IMR-90 (cell line): ENCODE measurements around the gene ZSCAN9. TPM values are rescaled to one million over a fixed set of nuclear protein-coding genes. Genes with fewer than 3 reads are reported as not detected.

Source experiments
- ATAC-seq: fragments of 200-7000 bp; cut with Tn5 transposase; 2 replicates; pipeline ENCODE4 v1.9.1; 2020; ENCODE audit warnings: low read depth, mild to moderate bottlenecking, moderate library complexity
- BruUV-seq: library from RNA; stranded (reverse); fragments of 400-500 nt; replicated peaks from 2 replicates; lab custom pipeline; 2021; lab: Mats Ljungman, UMichigan
- CTCF ChIA-PET: fragments of 300-600 bp; formaldehyde crosslinking; extraction: SDS; loops from one replicate; lab custom pipeline; 2021; ENCODE audit warnings: antibody characterized with exemption; lab: Yijun Ruan, JAX
- POLR2A ChIA-PET: fragments of 300-600 bp; sonication (Branson Sonifier 250); formaldehyde crosslinking; loops from one replicate; lab custom pipeline; 2022; ENCODE audit warnings: antibody characterized with exemption; ENCODE audit not compliant: unreplicated experiment; lab: Charles Lee
- DNase-seq: peaks from one replicate; pipeline ENCODE4 v3.0.0; 2013
- H2AFZ ChIP-seq: replicated peaks from 2 replicates; pipeline ENCODE3; 2013; ENCODE audit warnings: low read length, mild to moderate bottlenecking; ENCODE audit not compliant: poor library complexity
- H2AK5ac ChIP-seq: 2 replicates; pipeline ENCODE4 v1.6.1; 2013; ENCODE audit warnings: low read depth, low read length, inconsistent platforms
- H2AK9ac ChIP-seq: replicated peaks from 2 replicates; pipeline ENCODE3; 2013; ENCODE audit warnings: mild to moderate bottlenecking, low read depth, low read length, moderate library complexity; ENCODE audit not compliant: poor library complexity
- H2BK120ac ChIP-seq: 2 replicates; pipeline ENCODE4 v1.6.1; 2013; ENCODE audit warnings: low read depth, low read length, inconsistent platforms
- H2BK15ac ChIP-seq: 3 replicates; pipeline ENCODE4 v1.6.1; 2013; ENCODE audit warnings: low read depth, low read length, inconsistent platforms
- H2BK20ac ChIP-seq: 2 replicates; pipeline ENCODE4 v1.6.1; 2013; ENCODE audit warnings: low read depth, mild to moderate bottlenecking, inconsistent platforms, low read length, moderate library complexity
- H2BK5ac ChIP-seq: 2 replicates; pipeline ENCODE4 v1.6.1; 2013; ENCODE audit warnings: mild to moderate bottlenecking, low read depth, low read length, inconsistent platforms; ENCODE audit not compliant: poor library complexity, severe bottlenecking
- H3K14ac ChIP-seq: replicated peaks from 2 replicates; pipeline ENCODE4 v1.6.1; 2013; ENCODE audit warnings: low read depth, low read length, inconsistent platforms
- H3K18ac ChIP-seq: 2 replicates; pipeline ENCODE4 v1.6.1; 2013; ENCODE audit warnings: low read depth, low read length, control low read depth
- H3K23ac ChIP-seq: 2 replicates; pipeline ENCODE4 v1.6.1; 2013; ENCODE audit warnings: low read depth, low read length, inconsistent platforms
- H3K27ac ChIP-seq: 2 replicates; pipeline ENCODE4 v1.5.1; 2013; ENCODE audit warnings: mild to moderate bottlenecking, control low read depth, low read length; ENCODE audit not compliant: insufficient read depth
- H3K27me3 ChIP-seq: 2 replicates; pipeline ENCODE4 v1.6.1; 2013; ENCODE audit warnings: low read length; ENCODE audit not compliant: control insufficient read depth, insufficient read depth
- H3K36me3 ChIP-seq: 2 replicates; pipeline ENCODE4 v1.6.1; 2013; ENCODE audit warnings: low read length, mixed read lengths; ENCODE audit not compliant: control insufficient read depth, insufficient read depth
- H3K4ac ChIP-seq: 2 replicates; pipeline ENCODE4 v1.6.1; 2013; ENCODE audit warnings: low read depth, low read length, inconsistent platforms
- H3K4me1 ChIP-seq: 2 replicates; pipeline ENCODE4 v1.6.1; 2013; ENCODE audit warnings: low read length, mixed read lengths; ENCODE audit not compliant: control insufficient read depth, insufficient read depth
- H3K4me2 ChIP-seq: 2 replicates; pipeline ENCODE4 v1.6.1; 2013; ENCODE audit warnings: low read depth, mild to moderate bottlenecking, control low read depth, low read length, moderate library complexity
- H3K4me3 ChIP-seq: 2 replicates; pipeline ENCODE4 v1.5.1; 2013; ENCODE audit warnings: low read depth, mild to moderate bottlenecking, control low read depth, low read length, moderate library complexity; ENCODE audit not compliant: insufficient read depth
- H3K56ac ChIP-seq: 2 replicates; pipeline ENCODE4 v1.6.1; 2013; ENCODE audit warnings: low read length, inconsistent platforms; ENCODE audit not compliant: insufficient read depth; ENCODE audit errors: extremely low read depth
- H3K79me1 ChIP-seq, 2 experiments: 2 replicates each; pipeline ENCODE4 v1.6.1; 2013; ENCODE audit warnings: low read length in 2 of 2, inconsistent platforms in 1 of 2, low read depth in 1 of 2
- H3K9ac ChIP-seq: 2 replicates; pipeline ENCODE4 v1.6.1; 2013; ENCODE audit warnings: low read depth, low read length, control low read depth
- H3K9me1 ChIP-seq: 2 replicates; pipeline ENCODE4 v1.6.1; 2013; ENCODE audit warnings: low read length, inconsistent platforms; ENCODE audit not compliant: insufficient read depth
- H3K9me3 ChIP-seq: 2 replicates; pipeline ENCODE4 v1.6.1; 2013; ENCODE audit warnings: low read length; ENCODE audit not compliant: control insufficient read depth, insufficient read depth
- H4K20me1 ChIP-seq: 2 replicates; pipeline ENCODE4 v1.6.1; 2013; ENCODE audit warnings: low read length, inconsistent platforms; ENCODE audit not compliant: insufficient read depth
- H4K5ac ChIP-seq: 2 replicates; pipeline ENCODE4 v1.6.1; 2013; ENCODE audit warnings: mild to moderate bottlenecking, low read depth, low read length, control low read depth
- H4K8ac ChIP-seq, 2 experiments: 2 replicates each; pipeline ENCODE4 v1.6.1; 2013; ENCODE audit warnings: low read depth in 2 of 2, low read length in 2 of 2, control low read depth in 1 of 2, inconsistent platforms in 1 of 2
- H4K91ac ChIP-seq: 2 replicates; pipeline ENCODE4 v1.6.1; 2013; ENCODE audit warnings: low read depth, low read length, inconsistent platforms; ENCODE audit not compliant: insufficient read depth
- CHD1 ChIP-seq: IDR thresholded peaks from 2 replicates; pipeline ENCODE4 v1.6.1; 2012; ENCODE audit warnings: low read depth, low read length, improper control_type of control experiment
- MXI1 ChIP-seq: IDR thresholded peaks from 2 replicates; pipeline ENCODE4 v1.6.1; 2012; ENCODE audit warnings: low read depth, mild to moderate bottlenecking, low read length, moderate library complexity, borderline replicate concordance
- POLR2A ChIP-seq: IDR thresholded peaks from 2 replicates; pipeline ENCODE4 v1.6.1; 2012; ENCODE audit warnings: mild to moderate bottlenecking, low read depth, low read length
- RAD21 ChIP-seq: IDR thresholded peaks from 2 replicates; pipeline ENCODE4 v1.6.1; 2012; ENCODE audit warnings: low read length, improper control_type of control experiment
- RCOR1 ChIP-seq: IDR thresholded peaks from 2 replicates; pipeline ENCODE4 v1.6.1; 2012; ENCODE audit warnings: mild to moderate bottlenecking, low read length, improper control_type of control experiment; ENCODE audit not compliant: insufficient replicate concordance
- WGBS, 2 experiments: methylation state at CpG; one replicate each; pipeline versions ENCODE4 v1.1.5 to v1.1.7; 2013; ENCODE audit warnings: missing lambda C conversion rate in 2 of 2; ENCODE audit not compliant: insufficient read length in 1 of 2; ENCODE audit errors: extremely low coverage in 2 of 2; 5-methylcytosine and 5-hydroxymethylcytosine counted together
- dilution Hi-C: fragments of 300-500 bp; cut with HindIII; formaldehyde crosslinking; loops from one replicate; pipeline ENCODE4 v1.14.3; 2018; ENCODE audit warnings: low sequenced_read_pairs; ENCODE audit not compliant: unreplicated experiment
- in situ Hi-C: fragments of 300-500 bp; cut with MboI; formaldehyde crosslinking; loops from 3 replicates; pipeline ENCODE4 v1.14.3; 2019; ENCODE audit warnings: low sequenced_read_pairs, inconsistent platforms, mixed read lengths
- intact Hi-C: fragments of 100-400 bp; cut with micrococcal nuclease; formaldehyde crosslinking; loops from 2 replicates; pipeline ENCODE4 v1.10.0; 2022
- polyA plus RNA-seq, 3 experiments: library from polyadenylated mRNA; depleted of rRNA; stranded (reverse); fragments of >200 nt; gene quantifications; 2 replicates each; pipeline ENCODE4 v1.2.3, GENCODE V29; 2012; ENCODE audit warnings: low replicate concordance in 1 of 3
- total RNA-seq: library from RNA; depleted of rRNA; stranded (reverse); fragments of >200 nt; gene quantifications from 2 replicates; pipeline ENCODE4 v1.2.3, GENCODE V29; 2012
- TF ChIP-seq, protein P1 (sequence below): fragments of 150-350 bp; IDR thresholded peaks from 2 replicates; pipeline ENCODE4 v1.6.1; 2016; ENCODE audit warnings: low read depth, mild to moderate bottlenecking, low read length, moderate library complexity, borderline replicate concordance
- TF ChIP-seq, protein P2 (sequence below): fragments of 150-350 bp; IDR thresholded peaks from 2 replicates; pipeline ENCODE4 v1.6.1; 2017; ENCODE audit warnings: mild to moderate bottlenecking, antibody characterized with exemption, low read length, low read depth

Gene ZSCAN9
- total and polyA plus RNA-seq, 2 of the 4 experiments (the other 2 are of a cell fraction): 13.7 to 17.7 TPM

GRCh38 chr6:28267695-28268059, 42.6 kb downstream of the ZSCAN9 start:
- dilution Hi-C loops: no loop called here
- Histone ChIP-seq H3K9ac (peak overlapping the region; percentile 92), H3K4me2 (peak overlapping the region; percentile 99), H4K8ac (peak overlapping the region; percentile 60 to 85), H3K23ac (peak overlapping the region; percentile 83; the same call in 1 of the 2 replicates), H2BK5ac (peak overlapping the region; percentile 85), H3K36me3 (peaks cover 9% of the 10 kb centered on the region), H3K27ac (peak overlapping the region; percentile 95), H2BK15ac (0 out of 3 replicates have a peak overlapping the region, but pooled peaks have one; percentile 12), H3K14ac (peak overlapping the region; percentile 86), H4K20me1 (no peaks in the 10 kb centered on the region), H4K91ac (peak overlapping the region; percentile 75; the same call in 1 of the 2 replicates), H3K18ac (peak overlapping the region; percentile 80), H3K79me1 (peaks cover 10 to 32% of the 10 kb centered on the region in 2 experiments), H3K4me3 (peak overlapping the region; percentile 72), H2BK20ac (no peak overlapping the region), H2AFZ (peak overlapping the region; percentile 92), H3K9me1 (peaks cover 3% of the 10 kb centered on the region), H3K27me3 (no peaks in the 10 kb centered on the region), H3K56ac (peak overlapping the region; percentile 80), H2BK120ac (peak overlapping the region; percentile 7; the same call in 1 of the 2 replicates), H3K9me3 (no peaks in the 10 kb centered on the region), H2AK5ac (0 out of 2 replicates have a peak overlapping the region, but pooled peaks have one; percentile 41), H3K4ac (peak overlapping the region; percentile 84), H4K5ac (peak overlapping the region; percentile 83), H3K4me1 (no peaks in the 10 kb centered on the region), H2AK9ac (no peak overlapping the region)
- ChIA-PET CTCF (interaction anchor here (1.8 kb wide), 1 partner anchor 88 kb away, joined by 11 read pairs; no protein-coding TSS in a partner anchor), POLR2A (interaction anchor here (1.5 kb wide), 1 partner anchor 15 kb away, joined by 6 read pairs; the partner anchor contains the start of gene ZKSCAN4)
- DNase-seq (no peak), ATAC-seq (no peak)
- in situ Hi-C loops: no loop called here
- intact Hi-C loops: loop anchor here (5.0 kb wide), 2 partner anchors 70 to 130 kb away; partner anchors contain the start of gene ZSCAN31
- 100% methylated on average over 1 of the region's 1 CpG; no CpG with 5 or more reads in 1 of the 2 experiments for WGBS, 2 experiments
- BruUV-seq: no TSS peak
- TF ChIP-seq RAD21 (no peak), MXI1 (no peak), CHD1 (no peak), RCOR1 (no peak), POLR2A (no peak)
- TF ChIP-seq, protein P1, sequence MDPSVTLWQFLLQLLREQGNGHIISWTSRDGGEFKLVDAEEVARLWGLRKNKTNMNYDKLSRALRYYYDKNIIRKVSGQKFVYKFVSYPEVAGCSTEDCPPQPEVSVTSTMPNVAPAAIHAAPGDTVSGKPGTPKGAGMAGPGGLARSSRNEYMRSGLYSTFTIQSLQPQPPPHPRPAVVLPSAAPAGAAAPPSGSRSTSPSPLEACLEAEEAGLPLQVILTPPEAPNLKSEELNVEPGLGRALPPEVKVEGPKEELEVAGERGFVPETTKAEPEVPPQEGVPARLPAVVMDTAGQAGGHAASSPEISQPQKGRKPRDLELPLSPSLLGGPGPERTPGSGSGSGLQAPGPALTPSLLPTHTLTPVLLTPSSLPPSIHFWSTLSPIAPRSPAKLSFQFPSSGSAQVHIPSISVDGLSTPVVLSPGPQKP: no peak
- TF ChIP-seq, protein P2, sequence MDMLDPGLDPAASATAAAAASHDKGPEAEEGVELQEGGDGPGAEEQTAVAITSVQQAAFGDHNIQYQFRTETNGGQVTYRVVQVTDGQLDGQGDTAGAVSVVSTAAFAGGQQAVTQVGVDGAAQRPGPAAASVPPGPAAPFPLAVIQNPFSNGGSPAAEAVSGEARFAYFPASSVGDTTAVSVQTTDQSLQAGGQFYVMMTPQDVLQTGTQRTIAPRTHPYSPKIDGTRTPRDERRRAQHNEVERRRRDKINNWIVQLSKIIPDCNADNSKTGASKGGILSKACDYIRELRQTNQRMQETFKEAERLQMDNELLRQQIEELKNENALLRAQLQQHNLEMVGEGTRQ: no peak
